GM12874 (cell line): ENCODE measurements around the gene WFDC10A.

ENCODE experiments used
- TF ChIP-seq, protein P1 (sequence below): IDR thresholded peaks from 2 replicates; pipeline ENCODE4 v1.5.1; 2011; ENCODE audit warnings: low read depth, mild to moderate bottlenecking, control low read depth, low read length, moderate library complexity; ENCODE audit not compliant: insufficient read depth

The WFDC10A gene

DNA sequence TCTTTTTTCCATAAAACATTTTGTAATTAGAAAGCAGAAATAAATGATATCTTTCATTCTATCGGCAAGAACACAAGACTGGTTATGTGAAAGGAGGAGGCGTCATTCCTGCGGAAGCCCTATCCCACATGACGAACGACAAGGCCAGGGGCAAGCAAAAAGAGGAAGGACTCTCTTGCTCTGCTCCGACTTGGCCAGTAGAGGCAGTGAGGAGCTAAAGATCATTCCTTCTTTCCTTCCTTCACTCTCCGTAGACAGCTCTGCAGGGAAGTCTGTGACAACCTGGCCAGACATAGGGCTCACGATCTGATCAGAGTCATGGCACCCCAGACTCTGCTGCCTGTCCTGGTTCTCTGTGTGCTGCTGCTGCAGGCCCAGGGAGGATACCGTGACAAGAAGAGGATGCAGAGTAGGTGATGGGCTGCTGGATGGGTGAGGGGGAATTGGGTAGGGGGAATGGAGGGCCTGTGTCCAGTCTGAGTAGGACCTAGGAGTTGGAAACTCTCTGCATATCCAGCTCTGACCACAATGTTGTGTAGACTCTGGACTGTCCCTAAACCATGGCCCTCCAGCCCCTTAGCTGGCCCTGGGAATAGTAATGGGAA is at the start of gene WFDC10A:
WFDC10A (plus strand) TSS at position 244 of the 605 bp plus-strand sequence; CDS start at position 319, 75 bp downstream.
- TF ChIP-seq, protein P1, sequence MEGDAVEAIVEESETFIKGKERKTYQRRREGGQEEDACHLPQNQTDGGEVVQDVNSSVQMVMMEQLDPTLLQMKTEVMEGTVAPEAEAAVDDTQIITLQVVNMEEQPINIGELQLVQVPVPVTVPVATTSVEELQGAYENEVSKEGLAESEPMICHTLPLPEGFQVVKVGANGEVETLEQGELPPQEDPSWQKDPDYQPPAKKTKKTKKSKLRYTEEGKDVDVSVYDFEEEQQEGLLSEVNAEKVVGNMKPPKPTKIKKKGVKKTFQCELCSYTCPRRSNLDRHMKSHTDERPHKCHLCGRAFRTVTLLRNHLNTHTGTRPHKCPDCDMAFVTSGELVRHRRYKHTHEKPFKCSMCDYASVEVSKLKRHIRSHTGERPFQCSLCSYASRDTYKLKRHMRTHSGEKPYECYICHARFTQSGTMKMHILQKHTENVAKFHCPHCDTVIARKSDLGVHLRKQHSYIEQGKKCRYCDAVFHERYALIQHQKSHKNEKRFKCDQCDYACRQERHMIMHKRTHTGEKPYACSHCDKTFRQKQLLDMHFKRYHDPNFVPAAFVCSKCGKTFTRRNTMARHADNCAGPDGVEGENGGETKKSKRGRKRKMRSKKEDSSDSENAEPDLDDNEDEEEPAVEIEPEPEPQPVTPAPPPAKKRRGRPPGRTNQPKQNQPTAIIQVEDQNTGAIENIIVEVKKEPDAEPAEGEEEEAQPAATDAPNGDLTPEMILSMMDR: peak; percentile 78

DNA sequence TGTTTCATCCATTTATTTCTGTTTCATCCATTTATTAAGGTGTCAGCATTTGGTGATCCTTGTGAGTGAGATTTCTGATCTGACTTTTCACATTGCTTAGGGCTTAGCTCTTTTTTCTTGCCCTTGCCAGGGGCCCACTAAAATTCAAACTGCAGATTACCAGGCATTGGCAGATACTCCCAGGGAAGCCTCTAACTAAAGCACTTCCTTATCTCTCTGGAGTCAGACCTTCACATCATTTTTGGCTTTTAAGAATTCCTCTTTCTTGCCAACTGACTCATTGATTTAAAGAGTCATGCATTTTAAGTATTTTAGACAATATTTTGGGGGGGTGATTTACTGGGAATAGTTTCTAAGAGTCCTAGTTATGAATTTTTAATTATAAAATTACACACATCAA is 47.8 kb upstream of the WFDC10A start:
- TF ChIP-seq, protein P1: no peak

DNA sequence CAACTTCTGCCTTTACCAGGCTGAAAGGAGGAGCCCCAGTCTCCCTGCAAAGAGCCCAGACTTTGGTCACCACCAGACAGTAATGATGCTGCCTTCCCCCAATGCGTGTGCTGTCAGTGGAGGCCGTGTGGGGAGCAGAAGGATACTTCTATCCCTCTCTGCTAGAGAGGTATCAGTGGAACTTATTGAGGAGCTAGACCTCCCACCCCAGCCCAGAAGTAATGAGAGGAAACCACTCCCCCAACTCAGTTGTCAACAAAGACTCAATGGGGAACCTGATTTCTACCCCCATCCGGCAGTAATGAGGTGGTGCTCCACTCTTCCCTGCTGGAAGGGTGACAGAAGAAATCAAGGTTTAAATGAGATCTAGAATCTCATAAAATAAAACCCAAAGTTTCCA is 46.0 kb upstream of the WFDC10A start:
- TF ChIP-seq, protein P1: no peak

DNA sequence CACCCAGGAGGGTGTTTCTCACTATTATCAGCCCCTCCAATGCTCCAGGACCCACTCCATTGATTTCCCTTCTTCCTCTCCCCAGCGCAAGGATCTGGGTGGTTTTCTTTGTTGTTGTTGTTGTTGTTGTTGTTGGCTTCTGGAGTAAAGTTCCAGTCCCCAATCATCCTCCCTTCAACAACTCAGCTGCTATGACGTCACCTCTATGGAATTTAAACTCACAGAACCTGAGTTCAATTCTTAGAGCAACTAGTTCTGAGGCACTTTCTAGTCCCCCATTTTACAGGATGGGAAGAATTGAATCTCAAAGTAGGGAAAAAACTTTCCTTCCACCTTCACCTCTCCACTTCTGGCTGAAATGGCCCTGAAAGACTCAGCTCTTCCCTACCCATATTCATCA is 40.7 kb upstream of the WFDC10A start:
- TF ChIP-seq, protein P1: no peak

DNA sequence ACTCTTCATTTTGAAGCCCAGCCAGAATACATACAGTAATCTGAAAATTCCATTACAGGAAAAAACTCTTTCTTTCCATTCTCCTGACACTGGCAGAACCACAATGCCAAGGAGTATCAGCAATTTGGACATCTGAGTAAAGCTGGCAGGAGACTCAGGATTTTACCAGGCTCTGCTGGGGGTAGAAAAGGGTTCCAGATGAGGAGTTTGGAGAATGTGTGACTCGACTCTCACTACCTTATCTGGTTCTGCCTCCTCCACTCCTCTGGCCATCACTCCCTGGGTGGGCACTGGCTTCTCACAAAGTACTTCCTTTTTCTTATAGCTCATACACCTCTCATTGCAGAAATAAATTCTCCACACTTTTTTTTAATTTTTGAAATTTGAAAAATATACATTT is 39.8 kb upstream of the WFDC10A start:
- TF ChIP-seq, protein P1: no peak

DNA sequence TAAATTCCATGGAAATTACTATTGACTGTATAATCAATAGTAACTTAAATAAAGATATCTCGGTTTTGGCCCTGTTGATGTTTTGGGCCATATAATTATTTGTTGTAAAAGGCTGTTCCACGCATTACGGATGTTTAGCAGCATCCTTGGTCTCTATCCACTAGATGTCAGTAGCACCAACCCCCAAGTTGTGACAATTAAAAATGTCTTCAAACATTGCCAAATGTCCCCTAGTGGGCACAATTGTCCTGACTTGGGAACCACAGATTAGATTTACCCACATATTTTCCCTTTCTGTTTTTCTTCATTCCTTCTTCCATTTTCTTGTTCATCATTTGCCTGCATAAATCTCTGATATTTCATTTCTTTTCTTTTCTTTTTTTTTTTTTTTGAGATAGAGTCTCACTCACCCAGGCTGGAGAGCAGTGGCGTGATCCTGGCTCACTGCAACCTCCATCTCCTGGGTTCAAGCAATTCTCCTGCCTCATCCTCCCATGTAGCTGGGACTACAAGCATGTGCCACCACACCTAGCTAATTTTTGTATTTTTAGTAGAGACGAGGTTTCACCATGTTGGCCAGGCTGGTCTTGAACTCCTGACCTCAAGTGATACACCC is 36.9 kb upstream of the WFDC10A start:
- TF ChIP-seq, protein P1: peak; percentile 74

DNA sequence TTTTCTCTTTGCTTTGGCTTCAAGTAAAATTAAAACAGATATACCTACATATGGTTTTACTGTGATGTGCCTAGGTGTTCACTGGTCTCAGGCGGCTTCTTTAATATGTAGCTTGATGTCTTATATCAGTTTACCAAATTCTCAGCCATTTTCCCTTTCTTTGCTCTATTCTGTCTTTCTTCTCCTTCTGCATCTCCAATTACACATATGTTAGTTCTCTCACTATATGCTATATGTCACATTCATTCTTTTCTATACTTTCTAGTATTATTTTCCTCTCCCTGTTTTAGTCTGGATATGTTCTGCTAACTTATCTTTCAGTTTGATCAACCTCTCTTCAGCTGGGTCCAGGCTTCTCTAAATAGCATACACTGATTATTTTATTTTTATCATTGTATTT is 36.0 kb upstream of the WFDC10A start:
- TF ChIP-seq, protein P1: no peak
